Measurements from ENCODE around the gene ENGASE.

Gene ENGASE

DNA sequence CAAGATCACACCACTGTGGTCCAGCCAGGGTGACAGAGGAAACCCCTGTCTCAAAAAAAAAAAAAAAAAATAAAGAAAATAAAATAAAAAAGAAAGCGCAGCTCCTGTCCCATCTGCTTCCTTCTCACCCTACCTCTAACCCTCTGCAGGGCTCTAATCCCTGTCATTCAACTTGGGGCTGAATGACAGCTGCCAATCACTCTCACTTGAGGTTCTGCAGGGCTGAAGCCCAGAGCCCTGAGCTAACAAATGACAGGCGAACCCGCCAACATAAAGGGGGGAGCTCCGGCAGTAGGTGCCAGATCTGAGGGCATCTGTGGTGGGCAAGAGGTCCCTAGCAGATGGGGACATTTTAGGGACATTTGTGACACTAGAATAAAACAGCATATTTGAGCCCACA is 44.3 kb downstream of the ENGASE start:
- no peak for DNase-seq

GRCh38 chr17:79120259-79120658 is 45.6 kb downstream of the ENGASE start:
- no peak for DNase-seq

DNA sequence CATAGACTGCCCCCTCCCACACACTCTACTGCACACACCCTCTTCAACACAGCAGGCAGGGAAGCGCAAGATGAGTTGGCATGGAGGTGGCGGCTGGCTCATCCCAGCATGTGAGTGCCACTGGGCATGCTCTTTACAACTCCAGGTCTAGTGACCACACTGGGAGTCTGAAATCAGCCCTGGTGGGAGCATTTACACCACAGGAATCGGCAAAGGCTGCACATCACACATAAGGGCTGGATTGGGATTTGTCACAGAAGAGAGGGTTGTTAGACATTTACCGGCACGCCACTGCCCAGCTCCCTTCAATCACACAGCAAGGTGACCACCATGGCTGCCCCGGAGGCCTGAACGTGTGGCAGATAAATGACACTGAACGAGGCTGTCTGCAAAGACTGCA is 49.4 kb downstream of the ENGASE start:
- no peak for DNase-seq

GRCh38 chr17:79124513-79125209 is 50.0 kb downstream of the ENGASE start:
- DNase-seq: no peak

DNA sequence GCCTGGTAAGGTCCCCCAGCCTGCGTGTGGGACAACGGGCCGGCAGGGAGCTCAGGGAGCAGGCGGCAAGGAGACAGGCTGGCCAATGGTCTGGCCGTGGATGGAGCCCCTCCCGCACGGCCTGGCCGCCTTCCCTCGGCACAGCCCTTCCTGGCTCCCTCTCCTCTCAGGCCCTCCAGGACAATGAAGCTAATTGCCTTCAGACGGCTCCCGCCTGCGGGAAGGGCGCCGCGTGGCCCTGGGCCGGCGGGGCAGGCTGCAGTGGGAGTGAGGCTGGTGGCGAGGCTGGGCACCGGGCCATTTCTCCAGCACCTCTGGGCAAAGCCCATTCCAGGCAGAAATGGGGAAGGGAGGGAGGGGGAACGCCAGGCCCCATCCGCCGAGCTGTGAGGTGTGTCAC is 50.9 kb downstream of the ENGASE start:
- peak; percentile 22 for DNase-seq

DNA sequence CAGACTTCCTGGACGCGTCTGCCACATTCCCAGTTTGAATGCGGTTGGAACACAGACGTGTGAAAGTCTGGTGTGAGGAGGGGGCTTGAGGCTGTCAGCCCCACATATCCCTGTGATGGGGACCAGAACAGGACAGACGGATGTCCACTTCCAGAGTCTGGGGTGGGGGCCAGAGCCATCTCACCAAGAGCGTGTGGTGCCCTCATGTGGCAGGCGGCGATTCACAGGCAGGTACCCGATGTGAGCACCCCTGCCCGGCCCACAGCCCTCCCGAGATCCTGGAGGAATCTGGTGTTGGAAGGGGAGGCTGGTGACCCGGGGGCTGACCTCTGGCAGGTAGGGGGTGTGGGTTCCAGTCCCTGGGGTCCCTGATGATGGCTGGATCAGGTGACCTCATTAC is 51.5 kb downstream of the ENGASE start:
- DNase-seq: no peak

- no peak for DNase-seq
Measured at GRCh38 chr17:79127534-79128135, 53.0 kb downstream of the ENGASE start.

DNA sequence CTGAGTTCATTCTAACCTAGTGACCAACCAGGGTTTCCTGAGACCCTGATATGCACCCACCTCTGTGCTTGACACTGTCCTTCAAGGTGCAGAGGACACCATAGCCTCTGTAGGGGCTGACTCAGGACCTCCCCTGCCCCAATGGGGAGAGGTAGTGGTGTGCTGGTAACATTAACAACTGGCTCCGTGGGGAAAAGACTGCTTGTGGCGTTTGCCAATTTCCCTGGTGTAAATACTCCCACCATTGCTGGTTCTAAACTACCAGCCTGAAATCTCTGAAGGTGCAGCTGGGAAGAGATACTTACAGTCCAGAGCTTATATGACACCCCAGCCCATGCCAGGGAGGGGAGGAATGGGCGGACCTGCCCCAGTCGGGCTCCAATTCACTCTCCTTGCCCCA is 54.9 kb downstream of the ENGASE start:
- no peak for DNase-seq

DNA sequence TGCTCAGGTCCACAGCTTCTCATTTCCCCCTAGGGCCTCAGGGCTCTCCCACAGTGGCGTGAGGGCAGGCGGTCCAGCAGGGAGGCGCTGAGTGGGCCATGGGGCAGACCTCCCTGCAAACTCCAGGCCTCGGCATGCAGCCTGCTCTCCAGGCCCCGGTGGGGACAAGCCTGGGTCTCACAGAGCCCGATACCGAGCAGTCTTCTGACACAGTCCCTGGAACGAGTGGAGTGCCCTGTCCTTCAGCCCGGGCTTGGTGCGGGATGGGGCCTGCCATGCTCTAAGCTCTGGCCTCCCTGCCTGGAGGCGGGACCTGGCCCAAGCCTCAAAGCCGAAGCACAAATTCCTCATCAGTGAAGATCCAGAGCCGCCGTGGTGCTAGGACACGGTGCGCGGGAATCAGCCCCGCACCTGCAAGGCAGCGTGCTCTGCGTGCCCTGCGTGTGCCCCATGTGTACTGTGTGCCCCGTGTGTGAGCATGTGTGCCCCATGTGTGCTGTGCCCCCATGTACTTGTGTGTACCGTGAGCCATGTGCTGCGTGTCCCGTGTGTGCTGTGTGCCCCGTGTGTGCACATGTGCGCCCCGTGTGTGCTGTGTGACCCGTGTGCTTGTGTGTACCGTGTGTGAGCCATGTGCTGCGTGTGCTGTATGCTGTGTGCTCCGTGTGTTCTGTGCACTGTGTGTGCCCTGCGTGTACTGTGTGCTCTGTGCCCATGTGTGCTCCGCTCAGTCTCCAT is 56.1 kb downstream of the ENGASE start:
- no peak for DNase-seq

- DNase-seq: no peak
Measured at GRCh38 chr17:79131274-79131635, 56.6 kb downstream of the ENGASE start.

- no peak for DNase-seq
Measured at GRCh38 chr17:79131701-79132100, 57.1 kb downstream of the ENGASE start.

DNA sequence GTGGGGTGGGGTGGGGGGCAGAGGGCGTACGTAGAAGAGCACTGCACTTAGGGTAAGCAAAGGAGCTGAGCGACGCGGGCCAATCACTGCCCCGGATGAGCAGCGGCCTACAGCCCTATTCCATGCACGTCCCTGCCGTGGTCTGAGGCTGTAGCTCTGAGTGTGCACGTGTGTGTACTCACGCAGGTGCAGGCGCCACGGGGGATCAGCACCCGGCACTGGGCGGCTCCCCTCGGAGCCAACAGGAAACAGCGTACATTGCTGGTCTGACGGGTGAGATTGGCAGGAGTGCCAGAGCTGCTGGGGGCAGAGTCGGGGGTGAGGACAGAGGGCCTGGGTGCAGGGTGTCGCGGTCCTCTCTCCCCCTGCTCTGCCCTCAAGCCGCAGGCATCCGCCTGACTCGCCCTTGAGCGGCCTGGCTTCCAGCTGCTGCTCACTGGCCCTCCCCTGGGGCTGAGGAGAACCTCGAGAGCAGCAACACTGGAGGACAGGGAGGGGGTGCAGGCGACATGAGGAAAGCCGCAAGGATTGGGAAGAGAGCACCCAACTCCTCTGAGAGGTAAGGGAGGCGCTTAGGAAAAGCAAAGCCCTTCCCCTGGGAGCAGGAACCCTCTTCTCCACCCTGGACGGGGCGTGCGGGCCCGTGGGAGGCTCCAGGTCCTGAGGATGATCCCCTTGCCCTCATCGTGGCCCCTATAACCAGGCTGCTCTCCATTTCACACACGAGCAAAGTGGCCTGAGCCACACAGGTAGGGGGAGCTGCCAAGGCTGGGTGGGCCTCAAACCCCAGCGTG is 57.8 kb downstream of the ENGASE start:
- DNase-seq: no peak

DNA sequence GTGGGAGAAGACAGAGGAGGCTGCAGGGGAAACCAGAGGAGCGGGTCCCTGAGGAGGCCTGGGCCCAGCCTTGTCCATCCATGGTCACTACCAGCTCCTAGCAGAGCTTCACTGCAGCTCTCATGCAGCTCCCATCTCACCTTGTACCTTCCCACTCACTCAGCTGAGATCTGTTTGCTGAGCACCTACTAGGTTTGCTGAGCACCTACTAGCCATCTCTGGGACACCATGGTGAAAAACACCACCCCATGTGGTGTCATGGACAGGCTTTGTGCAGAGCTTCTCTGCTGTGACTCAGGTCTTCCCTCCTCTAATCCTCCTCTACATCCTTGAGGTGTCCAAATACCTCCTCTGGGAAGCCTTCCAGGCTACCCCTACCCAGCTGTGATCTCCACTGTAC is 58.6 kb downstream of the ENGASE start:
- DNase-seq: no peak

- DNase-seq: no peak
Measured at GRCh38 chr17:79133985-79134384, 59.4 kb downstream of the ENGASE start.

DNA sequence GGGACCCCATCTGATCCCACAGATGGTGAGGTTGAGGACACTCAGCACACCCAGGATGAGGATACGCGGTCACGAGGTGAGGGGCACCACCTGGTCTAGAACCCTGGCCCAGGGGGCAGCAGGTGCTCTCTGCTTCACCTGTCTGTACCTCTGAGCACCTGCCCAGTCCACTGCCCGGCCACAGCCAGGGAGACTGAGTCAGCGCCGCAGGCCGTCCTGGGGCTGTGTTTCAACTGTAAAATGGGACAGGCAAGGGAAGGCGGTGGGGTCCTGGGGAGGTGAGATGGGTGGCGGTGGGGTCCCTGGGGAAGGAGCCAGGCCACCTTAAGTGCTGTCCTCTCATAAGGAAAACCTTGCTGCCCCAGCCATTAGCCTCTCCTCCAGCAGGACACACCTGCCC is 60.4 kb downstream of the ENGASE start:
- DNase-seq: no peak

GRCh38 chr17:79135628-79136405 is 61.2 kb downstream of the ENGASE start:
- no peak for DNase-seq

All from midbrain (tissue), 1 donor.